Loucy (cell line): ENCODE data around the gene PERCC1.

ENCODE experiments used
- EZH2phosphoT487 ChIP-seq: fragments of 200-600 bp; IDR thresholded peaks from 2 replicates; pipeline ENCODE4 v1.6.1; 2018; ENCODE audit warnings: antibody characterized with exemption, mild to moderate bottlenecking, moderate library complexity, borderline replicate concordance
- TF ChIP-seq, protein P1 (sequence below): fragments of 200-600 bp; sonication (generic); conservative IDR thresholded peaks from 2 replicates; pipeline ENCODE4 v1.5.1; 2014; ENCODE audit warnings: mild to moderate bottlenecking, antibody characterized with exemption, low read length

DNA sequence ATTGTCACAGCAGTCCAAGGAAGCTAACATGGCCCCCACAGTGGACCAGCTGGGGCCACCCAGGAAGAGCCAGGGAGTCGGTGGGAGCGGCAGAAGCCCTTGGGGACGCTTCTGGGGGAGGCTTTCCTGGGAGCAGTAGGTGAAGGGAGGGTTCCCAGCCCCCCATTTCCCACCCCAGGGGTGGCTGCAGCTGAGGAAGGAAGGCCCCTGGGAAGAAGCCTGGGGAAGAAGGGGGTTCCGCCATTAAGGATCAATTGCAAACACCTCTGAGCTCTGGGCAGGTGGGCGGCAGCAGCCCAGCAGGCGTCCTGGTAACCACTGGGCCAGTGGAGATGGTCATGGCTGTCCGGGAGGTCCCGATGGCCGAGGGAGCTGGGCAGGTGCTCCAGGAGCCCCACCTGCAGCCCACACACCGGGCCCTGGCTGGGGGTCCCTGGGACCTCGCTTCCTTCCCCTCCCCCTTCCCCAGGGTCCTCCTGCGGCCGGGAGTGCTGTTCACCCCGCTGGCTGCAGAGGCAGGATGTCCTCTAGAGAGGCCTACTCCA lies 592 bp upstream of the PERCC1 start:
- TF ChIP-seq, protein P1, sequence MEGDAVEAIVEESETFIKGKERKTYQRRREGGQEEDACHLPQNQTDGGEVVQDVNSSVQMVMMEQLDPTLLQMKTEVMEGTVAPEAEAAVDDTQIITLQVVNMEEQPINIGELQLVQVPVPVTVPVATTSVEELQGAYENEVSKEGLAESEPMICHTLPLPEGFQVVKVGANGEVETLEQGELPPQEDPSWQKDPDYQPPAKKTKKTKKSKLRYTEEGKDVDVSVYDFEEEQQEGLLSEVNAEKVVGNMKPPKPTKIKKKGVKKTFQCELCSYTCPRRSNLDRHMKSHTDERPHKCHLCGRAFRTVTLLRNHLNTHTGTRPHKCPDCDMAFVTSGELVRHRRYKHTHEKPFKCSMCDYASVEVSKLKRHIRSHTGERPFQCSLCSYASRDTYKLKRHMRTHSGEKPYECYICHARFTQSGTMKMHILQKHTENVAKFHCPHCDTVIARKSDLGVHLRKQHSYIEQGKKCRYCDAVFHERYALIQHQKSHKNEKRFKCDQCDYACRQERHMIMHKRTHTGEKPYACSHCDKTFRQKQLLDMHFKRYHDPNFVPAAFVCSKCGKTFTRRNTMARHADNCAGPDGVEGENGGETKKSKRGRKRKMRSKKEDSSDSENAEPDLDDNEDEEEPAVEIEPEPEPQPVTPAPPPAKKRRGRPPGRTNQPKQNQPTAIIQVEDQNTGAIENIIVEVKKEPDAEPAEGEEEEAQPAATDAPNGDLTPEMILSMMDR, result no peak
- no peak for TF ChIP-seq EZH2phosphoT487
